HG02973 (cell line): ENCODE results near the gene SLC7A7.
A peak's percentile ranks its signal among the peaks of the same experiment; 100 is the strongest.
"Not testable (repeated sequence)": the region's sequence is repeated elsewhere in the genome, so short reads cannot be mapped to it uniquely, and the experiment has no call there.

ENCODE experiments used
- ATAC-seq: cut with Tn5 transposase; IDR thresholded peaks from one replicate; pipeline ENCODE4 v1.9.1; 2021; ENCODE audit warnings: moderate library complexity; ENCODE audit not compliant: unreplicated experiment

Gene SLC7A7

DNA sequence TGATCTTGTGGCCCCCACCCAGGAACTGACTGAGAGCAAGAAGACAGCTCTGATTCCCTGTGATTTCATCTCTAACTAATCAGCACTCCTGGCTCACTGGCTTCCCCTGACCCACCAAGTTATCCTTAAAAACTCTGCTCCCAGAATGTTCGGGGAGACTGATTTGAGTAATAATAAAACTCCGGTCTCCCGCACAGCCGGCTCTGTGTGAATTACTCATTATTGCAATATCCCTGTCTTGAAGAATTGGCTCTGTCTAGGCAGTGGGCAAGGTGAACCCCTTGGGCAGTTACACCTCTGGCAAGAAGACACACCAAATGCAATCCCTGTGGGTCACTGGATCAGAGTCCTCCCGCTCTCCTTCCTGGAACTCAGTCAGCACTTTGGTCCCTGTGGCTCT lies 21.3 kb downstream of the SLC7A7 start:
- ATAC-seq = no peak

DNA sequence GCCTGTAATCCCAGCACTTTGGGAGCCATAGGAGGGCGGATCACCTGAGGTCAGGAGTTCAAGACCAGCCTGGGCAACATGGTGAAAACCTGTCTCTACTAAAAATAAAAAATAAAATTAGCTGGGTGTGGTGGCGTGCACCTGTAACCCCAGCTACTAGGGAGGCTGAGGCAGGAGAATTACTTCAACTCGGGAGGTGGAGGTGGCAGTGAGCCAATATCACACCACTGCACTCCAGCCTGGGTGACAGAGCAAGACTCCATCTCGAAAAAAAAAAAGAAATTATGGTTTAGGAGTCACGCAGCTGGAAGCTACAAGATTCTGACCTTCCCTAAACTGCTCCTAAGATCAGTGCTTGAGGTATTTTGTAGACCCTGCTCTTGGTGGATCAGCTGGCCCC lies 21.7 kb downstream of the SLC7A7 start:
- not testable (repeated sequence) for ATAC-seq

DNA sequence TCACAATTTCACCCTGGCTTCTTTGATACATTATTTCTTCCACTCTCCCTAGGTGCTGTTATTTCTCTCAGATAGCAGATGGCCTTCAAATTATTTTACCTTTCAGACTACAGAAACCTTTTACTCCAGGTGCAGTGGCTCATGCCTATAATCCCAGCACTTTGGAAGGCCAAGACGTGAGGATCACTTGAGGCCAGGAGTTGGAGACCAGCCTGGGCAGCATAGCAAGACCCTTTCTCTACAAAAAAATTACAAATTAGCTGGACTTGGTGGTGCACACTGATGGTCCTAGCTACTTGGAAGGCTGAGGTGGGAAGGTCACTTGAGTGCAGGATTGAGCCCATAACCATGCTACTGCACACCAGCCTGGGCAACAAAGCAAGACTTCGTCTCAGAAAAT lies 23.1 kb downstream of the SLC7A7 start:
- ATAC-seq = no peak

DNA sequence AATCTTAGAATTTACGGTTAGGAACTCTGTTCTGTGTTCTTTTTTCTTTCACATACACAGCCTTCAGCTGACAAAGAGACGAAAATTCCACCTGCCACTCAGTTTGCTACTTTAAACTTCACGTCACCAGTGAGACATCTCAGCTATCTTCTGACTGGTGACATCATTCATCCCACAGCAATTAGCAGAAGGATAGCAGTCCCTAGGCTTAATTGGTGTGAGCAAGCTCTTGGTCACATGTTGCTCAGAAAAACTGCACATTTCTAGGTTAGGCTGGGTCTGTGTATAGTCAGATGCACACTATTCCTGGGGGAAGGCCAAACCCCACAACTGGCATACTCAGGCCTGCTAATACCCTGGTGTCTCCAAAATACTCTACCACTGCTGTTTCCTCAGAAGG lies 23.9 kb downstream of the SLC7A7 start:
- no peak for ATAC-seq

DNA sequence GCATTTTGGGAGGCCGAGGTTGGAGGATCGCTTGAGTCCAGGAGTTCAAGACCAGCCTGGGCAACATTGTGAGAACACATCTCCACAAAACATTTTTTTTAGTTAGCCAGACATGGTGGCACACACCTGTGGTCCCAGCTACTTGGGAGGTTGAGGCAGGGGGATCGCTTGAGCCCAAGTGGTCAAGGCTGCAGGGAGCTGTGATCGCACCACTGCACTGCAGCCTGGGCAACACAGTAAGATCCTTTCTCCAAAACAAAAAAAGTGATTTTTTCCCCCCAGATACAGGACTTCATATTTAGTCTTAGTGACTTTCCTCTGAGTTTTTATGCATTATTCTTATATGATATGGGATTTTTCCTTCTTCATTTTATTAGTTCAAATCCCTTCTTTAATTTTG lies 28.6 kb downstream of the SLC7A7 start:
- ATAC-seq = no peak

DNA sequence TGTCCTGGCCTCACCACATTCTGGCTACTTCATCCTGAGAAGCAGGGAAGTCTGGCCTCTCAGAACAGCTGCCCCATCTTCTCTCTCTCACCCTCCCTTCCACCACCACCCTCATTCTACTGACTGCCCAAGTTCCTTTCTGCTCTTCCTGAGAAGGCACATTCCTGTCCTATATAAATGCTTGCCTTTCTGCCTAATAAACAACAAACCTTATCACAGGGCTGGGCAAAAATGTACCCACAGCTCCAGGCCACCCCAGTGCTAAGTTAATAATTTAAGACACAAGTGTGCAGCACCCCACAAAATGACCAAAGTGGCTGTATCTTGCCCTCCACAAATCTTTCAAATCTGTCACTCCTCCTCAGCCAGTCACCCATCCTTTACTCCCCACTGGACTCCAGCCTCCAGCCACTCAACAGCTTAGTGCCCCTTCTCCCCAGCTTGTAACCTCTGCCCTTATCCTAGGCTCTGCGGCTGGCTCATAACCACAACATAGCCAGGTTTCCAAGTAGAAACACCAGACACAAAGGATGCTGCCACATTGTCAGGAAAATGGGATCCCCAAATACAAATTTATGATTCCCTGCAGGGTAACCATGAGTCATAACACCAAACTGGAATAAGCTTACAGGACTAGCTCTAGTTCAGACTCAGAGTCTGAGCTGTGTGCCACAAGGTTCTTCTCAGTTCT lies 33.8 kb downstream of the SLC7A7 start:
- no peak for ATAC-seq

DNA sequence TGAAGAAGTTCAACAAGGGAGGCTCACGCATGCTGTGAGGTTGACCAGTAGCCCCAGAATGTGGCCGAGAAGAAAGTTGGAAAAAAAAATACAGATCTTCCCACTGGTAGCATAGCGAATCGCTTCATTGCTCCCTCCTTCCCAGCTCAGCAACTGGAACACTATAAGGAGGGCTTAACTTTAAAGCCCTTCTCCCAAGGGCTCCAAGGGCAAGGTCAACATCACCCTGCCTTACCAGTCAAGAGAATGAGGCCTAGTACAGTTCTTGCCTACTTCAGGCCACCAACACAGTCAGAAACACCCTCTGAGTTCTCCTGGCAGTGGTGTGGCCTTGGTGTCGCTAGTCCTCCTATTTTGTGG lies 34.3 kb downstream of the SLC7A7 start:
- no peak for ATAC-seq

DNA sequence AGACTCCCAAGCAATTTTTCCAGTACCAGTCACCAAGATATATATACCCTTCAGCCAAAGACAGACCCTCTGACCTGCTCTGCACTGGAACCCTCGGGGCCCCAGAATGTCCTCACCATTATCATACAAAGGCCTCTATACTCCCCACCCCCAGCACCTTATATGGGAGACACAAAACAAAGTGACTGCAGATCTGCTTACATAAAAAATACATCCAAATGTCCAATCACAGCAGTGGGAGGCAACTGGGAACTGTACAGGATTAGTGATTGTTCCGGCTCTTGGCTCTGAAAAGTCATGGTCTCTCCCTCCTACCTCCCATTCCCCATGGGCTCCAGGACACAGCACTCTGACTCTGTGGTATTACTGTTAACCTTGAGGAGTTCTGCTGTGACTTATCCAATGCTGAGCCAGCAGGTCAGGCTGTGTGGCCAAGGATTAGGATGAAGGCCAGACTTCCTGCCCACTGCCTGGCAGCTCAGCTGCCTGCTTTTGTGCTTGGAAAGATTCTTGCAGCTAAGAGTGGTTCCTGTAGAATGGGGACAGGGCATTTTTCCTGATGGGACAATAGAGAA lies 35.0 kb downstream of the SLC7A7 start:
- ATAC-seq = no peak

DNA sequence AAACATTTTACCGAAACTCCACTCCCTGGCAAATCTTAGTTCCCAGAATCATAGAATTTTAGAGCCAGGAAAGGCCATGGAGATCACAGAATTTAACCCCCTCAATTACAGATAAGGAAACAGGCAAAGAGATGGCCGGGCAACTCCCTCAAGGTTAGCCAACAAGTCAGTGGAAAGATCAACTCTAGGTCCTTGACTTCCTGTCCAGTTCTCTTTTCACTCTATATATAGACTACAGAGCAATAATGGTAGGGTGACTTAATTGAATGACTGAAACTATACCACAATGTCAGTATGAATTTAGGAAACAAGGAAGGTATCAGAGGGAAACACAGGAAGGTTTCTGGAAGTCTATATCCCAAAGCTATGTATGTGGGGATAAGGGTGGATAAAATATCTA lies 37.2 kb downstream of the SLC7A7 start:
- no peak for ATAC-seq

DNA sequence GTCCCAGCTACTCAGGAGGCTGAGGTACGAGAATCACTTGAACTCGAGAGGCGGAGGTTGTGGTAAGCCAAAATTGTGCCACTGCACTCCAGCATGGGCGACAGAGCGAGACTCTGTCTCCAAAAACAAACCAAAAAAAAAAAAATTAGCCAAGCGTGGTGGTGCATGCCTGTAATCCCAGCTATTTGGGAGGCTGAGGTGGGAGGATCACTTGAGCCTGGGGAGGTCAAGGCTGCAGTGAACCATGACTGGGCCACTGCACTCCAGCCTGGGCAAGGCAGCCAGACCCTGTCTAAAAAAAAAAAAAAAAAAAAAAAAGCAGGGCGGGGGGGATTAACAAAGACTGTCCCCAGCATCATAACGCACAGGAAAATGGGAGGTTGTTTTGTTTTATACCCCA lies 38.4 kb downstream of the SLC7A7 start:
- ATAC-seq = not testable (repeated sequence)

DNA sequence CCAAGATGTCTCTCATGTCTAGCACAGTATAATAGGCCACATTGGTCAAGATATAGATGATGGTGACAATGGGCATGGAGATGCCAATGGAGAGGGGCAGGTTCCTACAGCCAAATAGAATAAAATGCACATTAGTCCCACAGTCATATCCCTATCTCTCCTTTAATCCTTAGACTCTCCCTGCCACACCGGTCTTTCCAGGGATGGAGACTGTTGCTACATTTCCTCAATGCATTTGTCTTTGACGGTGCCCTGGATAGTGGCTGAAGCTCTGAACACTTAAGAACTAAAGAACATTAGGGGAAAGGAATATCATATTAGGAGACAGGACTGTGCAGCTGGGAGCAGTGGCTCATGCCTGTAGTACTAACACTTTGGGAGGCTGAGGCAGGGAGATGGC lies 39.0 kb downstream of the SLC7A7 start:
- no peak for ATAC-seq

DNA sequence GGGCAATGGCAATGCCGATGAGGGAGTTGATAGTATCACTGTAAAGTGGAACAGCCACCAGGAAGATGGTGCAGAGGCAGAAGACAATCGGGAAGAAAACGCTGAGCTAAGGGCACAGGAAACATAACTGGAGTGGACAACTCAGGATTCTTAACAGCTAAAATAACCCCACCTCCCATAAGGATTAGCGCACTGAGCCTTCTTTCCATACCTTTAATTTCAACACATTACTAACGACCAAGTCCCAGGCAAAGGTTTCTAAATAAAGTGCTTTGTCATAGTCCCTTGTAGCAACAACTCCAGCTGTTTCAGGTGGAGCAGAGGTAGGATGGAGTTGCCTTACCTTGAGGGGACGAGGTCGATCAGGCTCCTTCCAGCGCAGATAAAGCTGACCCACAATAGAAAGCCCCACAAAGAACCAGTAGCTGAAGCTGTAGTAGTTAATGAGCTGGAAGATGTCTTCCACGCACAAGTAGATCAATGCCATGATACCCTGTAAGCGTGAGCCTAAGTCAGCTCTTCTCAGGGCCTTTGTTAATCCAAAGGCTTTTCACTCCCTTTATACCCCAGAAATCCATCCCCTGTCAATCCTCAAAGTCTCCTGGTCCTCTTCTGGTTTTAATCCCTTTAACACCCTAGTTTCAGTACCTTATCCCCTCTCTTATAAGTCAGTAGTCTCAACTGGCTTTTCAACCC lies 41.1 kb downstream of the SLC7A7 start:
- ATAC-seq = no peak

DNA sequence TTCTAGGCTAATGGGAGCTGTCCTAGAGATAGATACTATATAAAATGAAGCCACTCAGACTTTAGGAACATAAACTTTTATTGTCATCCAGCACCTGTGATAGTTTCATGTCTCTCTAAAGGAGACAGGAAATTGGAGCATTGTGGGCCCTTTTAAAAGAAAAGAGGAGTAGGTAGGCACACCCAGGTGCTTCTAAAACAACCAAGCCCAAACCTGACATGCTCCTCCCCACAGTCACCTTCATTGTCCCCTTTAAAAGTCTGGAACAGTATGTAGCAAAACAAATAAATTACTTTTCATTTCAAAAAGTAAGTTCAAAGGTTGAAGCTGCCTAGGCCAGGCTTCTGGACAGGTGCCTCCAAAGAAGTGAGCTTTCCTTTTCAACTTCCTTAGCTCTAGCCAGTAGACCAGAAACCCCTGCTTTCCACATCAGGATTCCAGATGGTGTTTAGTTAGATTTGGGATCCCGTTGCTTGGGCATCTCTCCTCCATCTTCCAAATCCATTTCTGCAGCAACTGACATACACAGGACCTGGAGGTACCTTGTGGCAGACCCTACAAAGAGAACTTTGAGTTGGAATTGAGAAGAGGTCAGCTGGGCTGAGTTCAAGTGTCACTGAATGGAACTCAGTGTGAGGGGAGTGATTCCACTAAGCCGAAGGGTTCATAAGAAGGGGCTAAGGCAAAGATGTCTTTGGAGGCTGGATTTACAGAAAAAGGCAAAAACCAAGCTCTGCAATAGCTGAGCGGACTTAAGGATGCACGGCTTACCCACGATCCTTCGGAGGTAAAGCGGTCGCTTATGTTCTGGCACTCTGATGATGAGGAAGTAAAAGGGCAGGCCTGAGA lies 41.8 kb downstream of the SLC7A7 start:
- ATAC-seq = no peak

DNA sequence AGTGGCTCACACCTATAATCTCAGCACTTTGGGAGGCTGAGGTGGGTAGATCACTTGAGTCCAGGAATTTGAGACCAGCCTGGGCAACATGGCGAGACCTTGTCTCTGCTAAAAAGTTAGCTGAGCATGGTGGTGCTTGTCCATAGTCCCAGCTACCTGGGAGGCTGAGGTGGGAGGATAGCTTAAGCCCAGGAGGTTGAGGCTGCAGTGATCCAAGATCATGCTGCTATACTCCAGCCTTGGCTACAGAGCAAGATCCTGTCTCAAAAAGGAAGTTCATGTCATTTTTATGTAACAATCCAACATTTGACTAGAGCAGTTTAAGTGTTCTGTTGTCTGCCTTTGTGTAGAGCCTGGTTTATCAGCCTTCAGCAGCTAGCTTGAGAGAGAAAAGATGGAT lies 42.5 kb downstream of the SLC7A7 start:
- no peak for ATAC-seq

DNA sequence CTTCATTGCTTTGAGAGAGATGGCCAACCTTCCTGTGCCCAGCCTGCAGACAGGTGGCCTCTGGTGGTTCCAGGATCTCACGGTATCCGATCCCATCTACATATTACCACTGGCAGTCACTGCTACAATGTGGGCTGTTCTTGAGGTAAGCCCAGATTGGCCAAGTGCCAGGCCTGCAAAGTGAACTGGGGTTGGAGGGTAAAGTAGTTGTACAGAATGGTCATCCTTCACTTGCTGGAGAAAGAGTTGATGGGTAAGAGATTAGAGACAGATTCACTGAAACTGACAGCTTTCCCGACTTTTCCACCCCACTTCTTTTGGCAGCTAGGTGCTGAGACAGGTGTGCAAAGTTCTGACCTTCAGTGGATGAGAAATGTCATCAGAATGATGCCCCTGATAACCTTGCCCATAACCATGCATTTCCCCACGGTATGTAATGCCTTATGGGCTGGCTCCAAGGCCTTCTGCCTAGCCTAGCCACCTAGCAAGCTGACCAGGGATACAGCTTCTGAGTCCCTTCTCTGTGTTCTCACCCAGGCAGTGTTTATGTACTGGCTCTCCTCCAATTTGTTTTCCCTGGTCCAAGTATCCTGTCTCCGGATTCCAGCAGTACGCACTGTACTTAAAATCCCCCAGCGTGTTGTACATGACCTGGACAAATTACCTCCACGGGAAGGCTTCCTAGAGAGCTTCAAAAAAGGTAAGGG lies 44.6 kb downstream of the SLC7A7 start:
- no peak for ATAC-seq

DNA sequence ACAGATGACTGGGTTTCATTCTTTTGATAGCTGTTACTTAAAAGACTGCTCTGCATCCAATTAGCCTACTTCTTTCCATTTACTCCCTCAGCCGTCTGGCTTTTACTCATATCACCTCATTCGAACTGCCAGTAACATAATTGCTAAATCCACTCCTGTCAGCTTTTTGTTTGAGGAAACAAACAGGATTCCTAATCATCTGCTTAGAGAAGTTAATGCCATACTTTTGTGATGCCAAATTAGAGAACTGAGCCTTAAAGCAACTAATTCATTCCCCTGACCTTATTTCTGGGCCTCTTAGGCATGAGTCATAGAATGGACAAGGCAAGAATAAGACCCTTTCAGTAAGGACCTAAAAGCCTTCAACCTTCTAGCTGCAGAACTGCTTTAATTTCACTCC lies 45.9 kb downstream of the SLC7A7 start:
- no peak for ATAC-seq

DNA sequence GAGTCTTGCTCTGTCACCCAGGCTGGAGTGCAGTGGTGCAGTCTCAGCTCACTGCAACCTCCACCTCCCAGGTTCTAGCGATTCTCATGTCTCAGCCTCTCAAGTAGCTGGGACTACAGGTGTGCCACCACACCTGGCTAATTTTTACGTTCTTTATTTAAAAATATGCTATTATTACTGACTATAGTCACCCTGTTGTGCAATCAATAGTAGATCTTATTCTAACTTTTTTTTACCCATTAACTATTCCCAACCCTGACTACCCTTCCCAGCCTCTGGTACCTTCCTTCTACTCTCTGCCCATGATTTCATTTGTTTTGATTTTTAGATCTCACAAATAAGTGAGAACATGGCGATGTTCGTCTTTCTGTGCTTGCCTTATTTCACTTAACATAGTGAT lies 46.3 kb downstream of the SLC7A7 start:
- no peak for ATAC-seq

DNA sequence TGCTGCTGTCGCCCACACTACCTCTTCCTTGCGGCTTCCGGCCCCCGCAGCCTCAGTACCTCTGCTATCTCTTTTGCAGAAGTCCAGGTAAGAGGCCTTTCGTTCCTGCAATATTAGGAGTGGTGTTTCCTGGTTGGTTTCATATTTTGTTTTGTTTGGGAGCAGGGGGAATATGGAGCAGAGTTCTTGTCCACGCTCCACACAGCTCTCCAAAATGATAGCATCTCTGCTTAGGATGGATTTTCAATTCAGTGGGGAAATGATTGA lies 48.0 kb downstream of the SLC7A7 start:
- ATAC-seq = no peak

DNA sequence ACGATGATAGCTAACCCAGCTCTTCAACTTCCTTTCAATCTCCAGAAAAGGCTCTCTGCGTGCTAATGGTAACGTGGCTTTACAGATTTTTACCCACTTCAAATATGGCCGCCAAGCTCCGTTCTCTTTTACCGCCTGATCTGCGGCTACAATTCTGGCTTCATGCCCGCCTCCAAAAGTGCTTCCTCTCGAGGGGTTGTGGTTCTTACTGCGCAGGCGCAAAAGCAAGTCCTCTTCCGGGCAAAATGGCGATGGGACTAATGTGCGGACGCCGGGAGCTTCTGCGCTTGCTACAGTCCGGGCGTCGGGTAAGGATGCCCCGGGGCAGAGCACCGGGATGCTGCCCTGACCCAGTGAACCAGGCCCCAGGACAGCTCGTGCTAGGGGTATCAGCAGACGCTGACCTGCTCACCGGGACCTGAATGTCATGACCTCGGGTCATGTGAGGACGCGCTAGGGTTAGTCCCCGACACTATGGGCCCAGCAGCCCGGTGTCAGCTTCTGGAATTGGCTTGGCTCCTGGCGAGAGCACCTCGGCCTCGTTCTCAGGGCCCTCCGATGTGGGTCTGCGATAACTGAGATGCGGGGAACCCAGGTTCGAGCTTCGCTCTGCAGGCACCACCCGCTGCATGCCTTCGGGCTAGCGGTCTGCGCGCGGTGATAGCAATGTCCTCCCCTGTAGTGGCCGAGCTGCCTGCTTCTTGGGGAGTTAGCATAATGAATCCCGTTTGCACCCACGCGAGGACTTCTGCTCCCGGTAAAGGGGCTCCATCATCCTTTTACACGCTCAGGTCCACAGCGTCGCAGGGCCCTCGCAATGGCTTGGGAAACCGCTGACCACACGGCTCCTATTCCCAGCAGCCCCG lies 48.5 kb downstream of the SLC7A7 start, which contains the start of gene OXA1L:
TSS of gene OXA1L (plus strand) at position 232 of the 866 bp plus-strand sequence. CDS start at position 246, 14 bp downstream.
- ATAC-seq = peak; percentile 81

DNA sequence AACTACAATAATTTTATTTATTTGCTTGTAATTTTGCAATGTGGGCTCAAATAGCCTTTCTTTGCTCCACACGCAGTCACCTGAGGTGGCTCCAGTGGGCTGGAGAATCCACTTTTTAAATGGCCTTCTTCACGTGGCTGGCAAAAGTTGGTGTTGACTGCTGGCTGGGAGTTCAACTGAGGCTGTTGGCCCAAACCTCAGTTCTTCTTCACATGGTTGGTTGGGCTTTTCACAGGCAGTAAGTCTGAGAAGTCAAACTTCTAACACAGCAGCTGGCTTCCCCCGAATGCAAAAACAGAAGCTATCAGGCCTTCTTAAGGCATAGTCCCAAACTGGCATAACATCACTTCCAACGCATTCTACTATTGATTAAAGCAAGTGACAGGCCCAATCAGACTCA lies 50.9 kb downstream of the SLC7A7 start:
- ATAC-seq = no peak
